DMS53 treated with DMSO at 0.1 percent for 48 hours (cell line): Measurements from ENCODE around the gene B4GALT2.

Experiments
- DNase-seq: peaks from one replicate; lab custom pipeline; 2025; ENCODE audit not compliant: unreplicated experiment; lab: John Stamatoyannopoulos, UW

Gene B4GALT2

GRCh38 chr1:44000122-44000665 is 21.2 kb downstream of the B4GALT2 start:
- DNase-seq: no peak

GRCh38 chr1:44002165-44002564 is 23.2 kb downstream of the B4GALT2 start:
- no peak for DNase-seq

- no peak for DNase-seq
Observed at GRCh38 chr1:44002606-44003157, 23.7 kb downstream of the B4GALT2 start.

- no peak for DNase-seq
Observed at GRCh38 chr1:44008259-44008658, 29.2 kb downstream of the B4GALT2 start.

GRCh38 chr1:44010935-44011471 is 32.0 kb downstream of the B4GALT2 start:
- no peak for DNase-seq

- no peak for DNase-seq
Observed at GRCh38 chr1:44012404-44012803, 33.4 kb downstream of the B4GALT2 start.

GRCh38 chr1:44012941-44013609 is 34.1 kb downstream of the B4GALT2 start:
- no peak for DNase-seq

- no peak for DNase-seq
Observed at GRCh38 chr1:44013949-44014348, 34.9 kb downstream of the B4GALT2 start.

- DNase-seq: no peak
Observed at GRCh38 chr1:44014365-44015104, 35.5 kb downstream of the B4GALT2 start.

- no peak for DNase-seq
Observed at GRCh38 chr1:44015206-44015605, 36.2 kb downstream of the B4GALT2 start.

GRCh38 chr1:44016041-44016889 is 37.3 kb downstream of the B4GALT2 start:
- DNase-seq: no peak

- DNase-seq: no peak
Observed at GRCh38 chr1:44016890-44017400, 37.9 kb downstream of the B4GALT2 start.

GRCh38 chr1:44019466-44019948 is 40.5 kb downstream of the B4GALT2 start:
- DNase-seq: no peak

GRCh38 chr1:44020464-44020863 is 41.5 kb downstream of the B4GALT2 start:
- no peak for DNase-seq

GRCh38 chr1:44021156-44021555 is 42.1 kb downstream of the B4GALT2 start:
- DNase-seq: no peak

GRCh38 chr1:44021581-44022321 is 42.7 kb downstream of the B4GALT2 start:
- no peak for DNase-seq

GRCh38 chr1:44024031-44024902 is 45.3 kb downstream of the B4GALT2 start:
- no peak for DNase-seq

GRCh38 chr1:44024903-44025525 is 46.0 kb downstream of the B4GALT2 start:
- no peak for DNase-seq
